HL-60 (cell line): ENCODE measurements around the gene KPNA1.

Experiments used
- GABPA ChIP-seq: IDR thresholded peaks from 2 replicates; pipeline ENCODE4 v1.6.1; 2012; ENCODE audit warnings: low read depth
- POLR2AphosphoS5 ChIP-seq: IDR thresholded peaks from 2 replicates; pipeline ENCODE4 v1.6.1; 2012; ENCODE audit warnings: low read depth
- SPI1 ChIP-seq: IDR thresholded peaks from 2 replicates; pipeline ENCODE4 v1.6.1; 2012; ENCODE audit warnings: low read depth, mild to moderate bottlenecking, borderline replicate concordance
- TF ChIP-seq, protein P1 (sequence below): IDR thresholded peaks from one replicate; pipeline ENCODE4 v1.5.1; 2011; ENCODE audit warnings: low read length, control low read depth, inconsistent platforms; ENCODE audit not compliant: insufficient read depth

DNA sequence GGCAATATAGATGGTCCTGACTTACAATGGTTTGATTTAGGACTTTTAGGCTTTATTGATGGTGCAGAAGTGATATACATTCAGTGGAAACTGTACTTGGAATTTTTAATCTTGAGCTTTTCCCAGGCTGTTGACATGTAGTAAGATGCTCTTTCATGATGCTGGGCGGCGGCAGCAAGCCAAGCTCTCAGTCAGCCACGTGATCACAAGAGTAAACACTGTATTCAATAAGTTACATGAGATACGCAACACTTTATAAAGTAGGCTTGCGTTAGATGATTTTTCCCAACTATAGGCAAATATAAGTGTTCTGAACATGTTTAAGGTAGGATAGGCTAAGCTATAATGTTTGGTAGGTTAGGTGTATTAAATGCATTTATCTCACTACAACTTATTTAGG, 31.4 kb upstream of the KPNA1 start:
- TF ChIP-seq POLR2AphosphoS5, result no peak
- TF ChIP-seq, protein P1, sequence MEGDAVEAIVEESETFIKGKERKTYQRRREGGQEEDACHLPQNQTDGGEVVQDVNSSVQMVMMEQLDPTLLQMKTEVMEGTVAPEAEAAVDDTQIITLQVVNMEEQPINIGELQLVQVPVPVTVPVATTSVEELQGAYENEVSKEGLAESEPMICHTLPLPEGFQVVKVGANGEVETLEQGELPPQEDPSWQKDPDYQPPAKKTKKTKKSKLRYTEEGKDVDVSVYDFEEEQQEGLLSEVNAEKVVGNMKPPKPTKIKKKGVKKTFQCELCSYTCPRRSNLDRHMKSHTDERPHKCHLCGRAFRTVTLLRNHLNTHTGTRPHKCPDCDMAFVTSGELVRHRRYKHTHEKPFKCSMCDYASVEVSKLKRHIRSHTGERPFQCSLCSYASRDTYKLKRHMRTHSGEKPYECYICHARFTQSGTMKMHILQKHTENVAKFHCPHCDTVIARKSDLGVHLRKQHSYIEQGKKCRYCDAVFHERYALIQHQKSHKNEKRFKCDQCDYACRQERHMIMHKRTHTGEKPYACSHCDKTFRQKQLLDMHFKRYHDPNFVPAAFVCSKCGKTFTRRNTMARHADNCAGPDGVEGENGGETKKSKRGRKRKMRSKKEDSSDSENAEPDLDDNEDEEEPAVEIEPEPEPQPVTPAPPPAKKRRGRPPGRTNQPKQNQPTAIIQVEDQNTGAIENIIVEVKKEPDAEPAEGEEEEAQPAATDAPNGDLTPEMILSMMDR, result no peak
- no peak for TF ChIP-seq GABPA
- no peak for TF ChIP-seq SPI1
